Suprapubic skin (tissue), 4 donors: ENCODE measurements around the gene IGF2BP2.

ENCODE experiments used
- EP300 ChIP-seq: sonication (generic); formaldehyde crosslinking; IDR thresholded peaks from one replicate; pipeline ENCODE4 v1.6.1; 2017; ENCODE audit warnings: antibody characterized with exemption
- POLR2A ChIP-seq, 2 donors: fragments of 450-650 bp; IDR thresholded peaks; one replicate each; pipeline ENCODE4 v1.6.1; 2017; ENCODE audit warnings: antibody characterized with exemption in 2 of 2, mild to moderate bottlenecking in 2 of 2, moderate library complexity in 2 of 2
- POLR2AphosphoS5 ChIP-seq, 3 donors: sonication (generic); formaldehyde crosslinking; IDR thresholded peaks; one replicate each; pipeline ENCODE4 v1.6.1; 2017; ENCODE audit warnings: antibody characterized with exemption in 3 of 3
- TF ChIP-seq, protein P1 (sequence below), 2 donors: fragments of 200-600 bp in 1 of 2; fragments of 450-650 bp in 1 of 2; sonication (generic) in 1 of 2; IDR thresholded peaks; one replicate each; pipeline ENCODE4 v1.5.1; 2016 to 2019; ENCODE audit warnings: antibody characterized with exemption in 2 of 2, mild to moderate bottlenecking in 1 of 2, moderate library complexity in 1 of 2

- TF ChIP-seq, protein P1, sequence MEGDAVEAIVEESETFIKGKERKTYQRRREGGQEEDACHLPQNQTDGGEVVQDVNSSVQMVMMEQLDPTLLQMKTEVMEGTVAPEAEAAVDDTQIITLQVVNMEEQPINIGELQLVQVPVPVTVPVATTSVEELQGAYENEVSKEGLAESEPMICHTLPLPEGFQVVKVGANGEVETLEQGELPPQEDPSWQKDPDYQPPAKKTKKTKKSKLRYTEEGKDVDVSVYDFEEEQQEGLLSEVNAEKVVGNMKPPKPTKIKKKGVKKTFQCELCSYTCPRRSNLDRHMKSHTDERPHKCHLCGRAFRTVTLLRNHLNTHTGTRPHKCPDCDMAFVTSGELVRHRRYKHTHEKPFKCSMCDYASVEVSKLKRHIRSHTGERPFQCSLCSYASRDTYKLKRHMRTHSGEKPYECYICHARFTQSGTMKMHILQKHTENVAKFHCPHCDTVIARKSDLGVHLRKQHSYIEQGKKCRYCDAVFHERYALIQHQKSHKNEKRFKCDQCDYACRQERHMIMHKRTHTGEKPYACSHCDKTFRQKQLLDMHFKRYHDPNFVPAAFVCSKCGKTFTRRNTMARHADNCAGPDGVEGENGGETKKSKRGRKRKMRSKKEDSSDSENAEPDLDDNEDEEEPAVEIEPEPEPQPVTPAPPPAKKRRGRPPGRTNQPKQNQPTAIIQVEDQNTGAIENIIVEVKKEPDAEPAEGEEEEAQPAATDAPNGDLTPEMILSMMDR (IDR thresholded peaks at IDR 0.05): no peak
- TF ChIP-seq POLR2A (IDR thresholded peaks at IDR 0.05) (no peak), POLR2AphosphoS5 (IDR thresholded peaks at IDR 0.05) (no peak), EP300 (no peak)
Observed at GRCh38 chr3:185646382-185647133, 178.3 kb downstream of the IGF2BP2 start.
